GM21528 (cell line): ENCODE measurements around the gene DGAT2.
"Not testable (repeated sequence)": the region's sequence is repeated elsewhere in the genome, so short reads cannot be mapped to it uniquely, and the experiment has no call there.

Experiments
- ATAC-seq: cut with Tn5 transposase; IDR thresholded peaks from one replicate; pipeline ENCODE4 v1.9.1; 2021; ENCODE audit warnings: mild to moderate bottlenecking, moderate library complexity; ENCODE audit not compliant: unreplicated experiment, low FRiP score

DGAT2 gene

GRCh38 chr11:75768112-75768908 lies at the start of gene DGAT2:
Gene DGAT2, plus strand, starts transcription at chr11:75768778. Its CDS starts 214 bp downstream, at chr11:75768992.
- ATAC-seq: peak; percentile 69

DNA sequence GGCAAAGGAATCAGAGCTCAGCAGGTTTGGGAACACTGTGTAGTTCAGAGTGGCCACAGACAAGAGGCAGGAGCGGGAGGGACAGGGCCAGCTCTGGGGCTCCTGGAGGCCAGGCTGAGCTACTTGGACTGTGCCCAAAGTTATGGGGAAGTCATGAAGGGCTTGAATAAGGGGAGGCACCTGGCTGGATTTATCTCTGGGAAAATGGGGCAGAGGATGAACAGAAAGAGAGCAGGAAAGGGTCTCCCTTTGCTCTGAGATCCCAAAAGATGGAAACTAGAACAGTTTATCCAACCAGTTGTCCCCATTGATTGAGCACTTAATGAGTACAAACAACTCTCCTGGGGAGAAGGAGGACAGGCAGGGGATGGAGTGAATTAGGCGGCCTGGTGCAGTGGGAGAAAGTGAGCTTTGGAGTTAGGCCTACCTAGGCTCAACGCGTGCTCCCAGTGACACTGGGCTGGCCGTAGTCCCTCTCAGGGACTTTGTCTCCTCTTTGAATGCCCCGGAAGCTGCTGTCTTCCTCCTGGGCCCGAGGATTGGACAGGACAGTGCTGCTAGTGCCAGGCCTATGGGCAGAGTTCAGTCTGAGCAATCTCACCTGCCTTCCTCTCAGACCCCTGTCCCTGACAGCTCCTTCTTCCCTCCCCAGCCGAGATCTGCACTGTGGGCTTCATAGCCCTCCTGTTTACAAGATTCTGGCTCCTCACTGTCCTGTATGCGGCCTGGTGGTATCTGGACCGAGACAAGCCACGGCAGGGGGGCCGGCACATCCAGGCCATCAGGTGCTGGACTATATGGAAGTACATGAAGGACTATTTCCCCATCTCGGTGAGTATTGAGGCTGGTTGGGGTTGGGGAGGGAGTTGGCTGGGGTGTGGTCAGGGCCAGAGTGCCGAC lies 49.0 kb upstream of the DGAT2 start:
- ATAC-seq: no peak

DNA sequence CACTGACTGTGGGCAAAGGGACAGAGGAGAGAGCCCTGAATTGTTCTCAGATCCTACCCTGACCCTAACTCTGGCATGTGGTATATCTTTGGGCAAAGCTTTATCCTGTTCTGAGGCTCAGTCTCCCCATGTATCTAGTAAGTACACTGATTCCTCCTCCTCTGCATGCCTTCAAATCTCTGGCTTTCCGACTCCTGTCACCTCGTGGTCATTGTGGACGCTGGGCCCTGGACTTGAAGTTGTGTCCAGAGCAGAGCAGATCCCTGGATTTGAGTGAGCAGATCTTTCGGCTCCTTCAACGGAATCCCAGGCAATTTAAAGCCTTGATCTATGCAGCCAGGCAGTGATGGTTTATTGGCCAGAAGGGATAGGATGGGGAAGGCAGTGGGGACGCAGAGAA lies 47.9 kb upstream of the DGAT2 start:
- ATAC-seq: no peak

DNA sequence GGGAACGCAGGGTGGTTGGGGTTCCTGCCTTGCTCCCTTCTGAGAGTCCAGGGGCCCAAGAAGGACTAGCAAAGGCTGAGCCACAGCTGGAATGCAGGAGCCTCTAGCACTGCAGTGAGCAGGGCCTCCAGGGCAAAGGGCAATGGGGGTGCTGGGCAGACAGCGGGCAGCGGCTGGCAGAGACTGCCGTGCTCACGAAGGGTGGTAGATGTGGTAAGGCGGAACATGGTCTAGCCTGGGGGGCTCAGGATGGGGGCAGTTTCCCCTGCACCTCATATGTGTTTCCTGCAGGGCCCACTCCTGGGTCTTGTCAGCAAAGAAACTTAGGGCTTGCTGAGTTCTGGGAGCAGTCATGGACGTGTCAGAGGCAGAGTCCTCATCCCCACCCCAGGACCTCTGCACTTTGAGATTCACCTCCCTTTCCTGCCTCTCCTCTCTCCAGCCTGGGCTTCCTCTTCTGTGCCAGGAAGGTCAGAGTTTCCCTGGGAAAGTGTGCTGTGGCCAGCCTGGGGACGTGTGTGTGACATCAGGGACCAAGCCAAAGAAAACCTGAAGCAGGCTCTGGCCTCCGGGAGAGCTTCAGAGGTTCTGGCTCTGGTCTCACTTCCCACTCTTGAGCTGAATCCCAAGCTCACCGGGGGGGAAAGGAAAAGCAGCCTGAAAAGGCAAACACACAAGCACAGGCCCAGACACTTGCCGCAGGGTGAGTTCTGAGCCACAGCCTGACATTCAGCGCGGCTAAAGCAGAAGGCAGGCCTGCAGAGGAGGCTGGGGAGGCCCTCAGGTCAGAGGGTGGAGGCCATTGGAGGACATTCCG lies 46.5 kb upstream of the DGAT2 start:
- ATAC-seq: no peak

- no peak for ATAC-seq
Measured at GRCh38 chr11:75722669-75723042, 45.9 kb upstream of the DGAT2 start.

- ATAC-seq: no peak
Measured at GRCh38 chr11:75725547-75726320, 42.8 kb upstream of the DGAT2 start.

DNA sequence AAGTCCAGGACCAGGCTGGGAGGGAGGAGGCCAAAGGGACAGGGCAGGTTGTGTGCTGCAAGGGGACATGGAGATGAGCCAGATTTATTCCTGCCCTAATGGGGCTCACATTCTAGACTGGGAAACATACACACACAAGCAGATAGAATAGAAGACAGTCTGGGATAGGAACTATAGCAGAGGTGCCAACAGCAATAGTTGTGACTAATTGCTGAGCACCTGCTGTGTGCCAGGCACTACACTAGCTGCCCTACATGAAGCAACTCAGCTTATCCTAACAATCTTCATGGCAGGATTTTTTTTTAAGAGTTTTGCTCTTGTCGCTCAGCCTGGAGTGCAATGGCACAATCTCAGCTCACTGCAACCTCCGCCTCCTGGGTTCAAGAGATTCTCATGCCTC lies 39.6 kb upstream of the DGAT2 start:
- ATAC-seq: no peak

- no peak for ATAC-seq
Measured at GRCh38 chr11:75731095-75731494, 37.5 kb upstream of the DGAT2 start.

DNA sequence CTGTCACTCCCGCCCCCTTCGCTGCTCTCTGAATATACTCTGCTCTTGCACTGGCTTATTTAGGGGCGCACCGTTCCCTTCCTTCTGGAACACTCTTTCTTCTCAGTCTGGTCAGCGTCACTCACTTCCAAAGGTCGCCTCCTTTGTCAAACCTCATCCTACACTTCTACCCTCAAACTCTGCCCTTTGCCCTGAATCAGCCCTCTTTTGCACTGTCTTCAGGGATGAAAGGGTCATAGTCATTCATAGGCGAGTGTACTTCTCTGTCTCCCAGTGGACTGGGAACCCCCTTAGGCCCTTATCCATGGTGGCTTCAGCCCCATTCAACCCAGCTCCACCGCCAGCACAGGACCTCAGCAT lies 35.5 kb upstream of the DGAT2 start:
- ATAC-seq: no peak

DNA sequence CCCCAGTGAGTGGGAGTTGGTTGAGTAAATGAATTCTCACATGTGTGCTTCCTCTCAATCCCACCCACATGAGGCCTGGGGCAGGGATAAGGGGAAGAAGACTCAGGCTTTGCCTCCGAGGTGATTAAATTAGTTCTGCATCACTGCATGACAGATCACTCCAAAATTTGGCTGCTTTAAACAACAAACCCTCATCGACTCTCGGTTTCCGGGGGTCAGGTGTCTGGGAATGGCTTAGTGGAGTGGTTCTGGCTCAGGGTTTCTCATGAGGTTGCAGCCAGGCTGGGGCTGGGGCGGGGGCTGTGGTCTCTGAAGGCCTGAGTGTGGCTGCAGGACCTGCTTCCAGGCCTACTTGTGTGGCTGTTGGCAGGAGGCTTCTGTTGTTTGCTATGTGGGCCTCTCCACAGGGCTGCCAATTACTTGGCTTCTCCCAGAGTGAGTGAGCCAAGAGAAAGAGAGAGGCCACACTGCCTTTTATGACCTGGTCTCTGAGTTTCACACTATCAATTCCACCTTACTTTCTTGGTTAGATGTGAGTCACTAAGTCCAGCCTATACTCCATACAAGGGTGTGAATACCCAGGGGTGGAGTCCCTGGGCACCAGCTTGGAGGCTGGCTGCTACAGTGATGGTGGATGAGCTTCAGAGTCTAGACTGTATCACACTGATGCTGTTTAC lies 35.0 kb upstream of the DGAT2 start:
- ATAC-seq: no peak

DNA sequence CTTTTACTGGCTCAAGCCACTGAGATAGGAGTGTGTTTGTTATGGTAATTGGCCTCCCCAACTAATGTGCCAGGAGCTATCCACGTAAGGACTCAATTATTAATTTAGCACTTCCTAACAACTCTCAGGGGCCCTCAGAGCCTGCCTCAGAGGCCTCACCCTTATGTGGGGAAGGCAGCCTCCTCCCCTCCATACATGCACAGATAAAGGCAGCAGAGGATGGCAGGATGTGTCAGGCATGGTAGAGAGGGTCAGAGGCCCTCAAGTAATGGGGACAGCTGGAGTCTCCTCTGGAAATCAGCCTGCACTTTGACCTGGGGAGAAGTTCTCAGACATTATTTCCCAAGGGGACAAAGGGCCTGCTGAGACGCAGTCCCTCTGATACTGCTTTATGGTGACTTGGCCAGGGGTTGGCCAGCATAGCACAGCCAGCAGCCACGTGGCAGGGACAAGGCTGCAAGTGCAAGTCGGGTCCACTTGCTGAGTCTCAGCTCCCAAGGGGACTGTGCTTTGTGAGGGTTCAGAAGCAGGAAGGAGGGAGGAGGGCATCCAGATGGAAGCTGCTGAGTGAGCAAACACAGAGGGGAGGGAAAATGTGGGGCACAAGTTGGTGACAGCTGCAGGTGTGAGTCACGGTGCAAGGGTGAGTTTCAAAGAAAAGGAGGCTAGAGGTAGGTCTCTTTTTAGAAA lies 33.9 kb upstream of the DGAT2 start:
- no peak for ATAC-seq

- ATAC-seq: no peak
Measured at GRCh38 chr11:75735181-75735845, 33.3 kb upstream of the DGAT2 start.

DNA sequence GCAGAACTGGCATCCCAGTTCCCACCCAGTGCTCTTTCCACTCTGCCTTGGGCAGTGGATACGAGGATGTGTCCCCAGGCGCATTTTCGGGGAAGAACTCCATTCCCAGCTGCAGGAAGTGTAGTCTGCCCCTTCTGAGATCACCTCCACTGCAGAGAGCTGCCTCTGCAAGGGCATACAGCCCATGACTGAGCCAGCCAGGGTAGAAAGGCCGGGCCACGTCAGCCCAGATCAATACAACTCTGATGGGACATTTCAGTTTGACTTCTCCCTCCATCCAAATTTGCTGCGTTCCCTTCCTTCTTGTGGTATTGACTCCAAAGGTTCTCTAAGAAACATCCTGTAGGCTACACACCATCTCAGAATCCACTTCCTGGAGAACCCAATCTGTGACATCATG lies 31.3 kb upstream of the DGAT2 start:
- no peak for ATAC-seq

GRCh38 chr11:75740681-75741080 lies 27.9 kb upstream of the DGAT2 start:
- ATAC-seq: no peak

- not testable (repeated sequence) for ATAC-seq
Measured at GRCh38 chr11:75743159-75743558, 25.4 kb upstream of the DGAT2 start.

- ATAC-seq: no peak
Measured at GRCh38 chr11:75743711-75744563, 24.6 kb upstream of the DGAT2 start.

DNA sequence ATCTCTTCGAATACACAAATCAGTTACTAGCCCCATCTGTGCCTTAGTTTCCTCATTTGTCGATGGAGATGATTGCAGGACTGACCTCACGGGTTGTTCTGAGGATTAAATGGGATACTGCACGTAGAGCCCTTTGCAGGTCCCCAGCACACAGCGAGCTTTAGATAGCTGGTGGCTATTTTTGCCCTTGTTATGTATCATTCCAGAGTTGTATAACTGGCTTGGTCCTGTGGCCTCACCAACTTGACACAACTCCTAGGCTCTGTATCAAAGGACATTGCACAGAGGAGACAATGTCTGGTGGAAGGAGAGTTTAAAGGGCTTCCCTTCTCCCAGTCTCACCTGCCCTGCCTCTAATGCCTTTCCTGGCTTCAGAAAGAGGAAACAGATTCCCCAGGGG lies 22.8 kb upstream of the DGAT2 start:
- no peak for ATAC-seq
